ENCODE measurements around the gene ACTL9. TPM values are rescaled to one million over a fixed set of nuclear protein-coding genes. Genes with fewer than 3 reads are reported as not detected.

Gene ACTL9
- total RNA-seq, 2 donors from 2014 or later, result not detected

DNA sequence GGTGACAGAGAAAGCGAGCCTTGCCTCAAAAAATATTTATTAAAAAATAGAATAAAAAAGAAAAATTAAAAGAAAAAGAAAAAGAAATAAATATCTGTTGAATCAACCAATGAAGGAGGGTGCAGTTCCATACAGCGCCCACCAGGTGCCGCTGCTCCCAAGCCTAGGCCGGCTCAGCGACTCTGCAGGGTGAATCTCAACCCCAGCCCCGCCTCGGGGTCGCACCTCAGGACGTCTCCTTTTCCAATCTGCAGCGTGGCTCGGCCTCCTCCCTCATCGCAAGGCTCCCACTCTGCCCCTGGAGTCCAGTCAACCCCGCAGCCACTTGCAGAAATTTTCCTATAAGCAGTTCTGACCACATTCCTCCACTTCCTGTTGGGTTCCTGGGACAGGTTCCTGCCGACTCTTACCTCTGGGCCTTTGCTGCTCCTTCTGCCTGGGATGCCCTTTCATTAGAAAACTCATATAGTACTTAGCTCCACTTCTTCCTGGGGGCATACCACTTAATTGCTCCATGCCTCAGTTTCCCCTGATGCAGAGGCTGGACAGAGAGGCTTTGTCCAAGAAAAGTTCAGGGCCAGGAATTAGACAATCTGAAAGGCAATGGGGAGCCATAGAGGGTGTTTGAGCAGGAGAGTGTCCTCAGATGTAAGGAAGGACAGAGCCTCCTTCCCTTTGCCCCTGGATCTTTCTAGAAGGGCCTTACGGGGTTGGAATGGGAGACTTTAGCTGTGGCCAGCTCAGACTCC, 43.8 kb downstream of the ACTL9 start:
- H3K4me1 ChIP-seq, result peaks cover 4% of the 10 kb centered on the region
- TF ChIP-seq, protein P1, sequence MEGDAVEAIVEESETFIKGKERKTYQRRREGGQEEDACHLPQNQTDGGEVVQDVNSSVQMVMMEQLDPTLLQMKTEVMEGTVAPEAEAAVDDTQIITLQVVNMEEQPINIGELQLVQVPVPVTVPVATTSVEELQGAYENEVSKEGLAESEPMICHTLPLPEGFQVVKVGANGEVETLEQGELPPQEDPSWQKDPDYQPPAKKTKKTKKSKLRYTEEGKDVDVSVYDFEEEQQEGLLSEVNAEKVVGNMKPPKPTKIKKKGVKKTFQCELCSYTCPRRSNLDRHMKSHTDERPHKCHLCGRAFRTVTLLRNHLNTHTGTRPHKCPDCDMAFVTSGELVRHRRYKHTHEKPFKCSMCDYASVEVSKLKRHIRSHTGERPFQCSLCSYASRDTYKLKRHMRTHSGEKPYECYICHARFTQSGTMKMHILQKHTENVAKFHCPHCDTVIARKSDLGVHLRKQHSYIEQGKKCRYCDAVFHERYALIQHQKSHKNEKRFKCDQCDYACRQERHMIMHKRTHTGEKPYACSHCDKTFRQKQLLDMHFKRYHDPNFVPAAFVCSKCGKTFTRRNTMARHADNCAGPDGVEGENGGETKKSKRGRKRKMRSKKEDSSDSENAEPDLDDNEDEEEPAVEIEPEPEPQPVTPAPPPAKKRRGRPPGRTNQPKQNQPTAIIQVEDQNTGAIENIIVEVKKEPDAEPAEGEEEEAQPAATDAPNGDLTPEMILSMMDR (IDR thresholded peaks at IDR 0.05), result peak; percentile 83 to 100 (median 99)
- no peak for TF ChIP-seq POLR2A (IDR thresholded peaks at IDR 0.05)
- H3K4me3 ChIP-seq, result no peak overlapping the region
- H3K9me3 ChIP-seq, result no peaks in the 10 kb centered on the region
- ATAC-seq, result peak; percentile 69
- H3K27me3 ChIP-seq, result no peaks in the 10 kb centered on the region
- WGBS, 2 donors, result 5% methylated on average over 15 of the region's 15 CpGs
- peak; percentile 34 to 52 (median 45) for DNase-seq
- H3K27ac ChIP-seq, result no peak overlapping the region
- intact Hi-C loops (cut with DNase I), result loop anchor here (5.0 kb wide), 1 partner anchor 423 kb away; no protein-coding TSS in a partner anchor
- no peaks in the 10 kb centered on the region for H3K36me3 ChIP-seq (replicated peaks in 1 of 2; ENCODE audit: insufficient read depth in 1 of 2, low read depth in 2 of 2)

DNA sequence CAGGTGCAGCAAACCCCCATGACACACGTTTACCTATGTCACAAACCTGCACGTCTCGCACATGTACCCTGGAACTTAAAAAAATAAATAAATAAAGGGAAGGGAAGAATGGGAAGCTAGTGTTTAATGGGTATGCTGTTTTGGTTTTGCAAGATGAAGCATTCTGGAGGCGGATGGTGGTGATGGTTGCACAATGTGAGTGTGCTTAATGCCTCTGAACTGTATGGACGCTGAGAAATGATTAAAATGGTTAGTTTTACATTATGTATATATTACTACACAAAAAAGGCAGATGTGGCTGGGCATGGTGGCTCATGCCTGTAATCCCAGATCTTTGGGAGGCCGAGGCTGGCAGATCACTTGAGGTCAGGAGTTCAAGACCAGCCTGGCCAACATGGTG, 50.4 kb downstream of the ACTL9 start:
- intact Hi-C loops (cut with DNase I), result no loop called here
- no peak overlapping the region for H3K27ac ChIP-seq
- H3K36me3 ChIP-seq (replicated peaks in 1 of 2; ENCODE audit: insufficient read depth in 1 of 2, low read depth in 2 of 2), result no peaks in the 10 kb centered on the region
- WGBS, 2 donors, result 46 to 55% methylated on average over 6 of the region's 6 CpGs
- H3K4me1 ChIP-seq, result no peaks in the 10 kb centered on the region
- no peaks in the 10 kb centered on the region for H3K27me3 ChIP-seq
- no peak for TF ChIP-seq POLR2A (IDR thresholded peaks at IDR 0.05)
- TF ChIP-seq, protein P1 (IDR thresholded peaks at IDR 0.05), result no peak
- no peaks in the 10 kb centered on the region for H3K9me3 ChIP-seq
- no peak overlapping the region for H3K4me3 ChIP-seq
- ATAC-seq (no peak), DNase-seq (peak in 1 of 4 donors; percentile 49)

Other genes with a start within 250 kb of the ACTL9 start
- under 1 TPM; 0.26 to 0.33 TPM for gene PRAM1, start 196.2 kb downstream of the ACTL9 start, total RNA-seq
- 10 to 100 TPM; 25.4 to 34.2 TPM for gene ZNF414, start 184.6 kb downstream of the ACTL9 start, total RNA-seq
- gene MYO1F, start 121.4 kb downstream of the ACTL9 start, total RNA-seq, result 1 to 10 TPM; 2.0 to 8.0 TPM
- 10 to 100 TPM; 19.1 to 36.6 TPM for gene ADAMTS10, start 88.1 kb downstream of the ACTL9 start, total RNA-seq
- not detected for gene NFILZ, start 68.2 kb downstream of the ACTL9 start, total RNA-seq
- not detected for gene OR2Z1, start 22.8 kb upstream of the ACTL9 start, total RNA-seq
- 10 to 100 TPM; 13.2 to 22.4 TPM for gene ZNF558, start 133.5 kb upstream of the ACTL9 start, total RNA-seq
- gene MBD3L1, start 133.6 kb upstream of the ACTL9 start, total RNA-seq, result not detected